NB4 (cell line): ENCODE data around the gene KDM4C.

ENCODE experiments used
- DNase-seq: peaks from one replicate; pipeline ENCODE4 v3.0.0; 2010; ENCODE audit warnings: low read depth
- H3K4me3 ChIP-seq: one replicate; pipeline ENCODE4 v1.5.1; 2011; ENCODE audit warnings: mild to moderate bottlenecking, low read depth, low read length, moderate library complexity
- CTCF ChIP-seq: IDR thresholded peaks from one replicate; pipeline ENCODE4 v1.5.1; 2012; ENCODE audit warnings: low read depth, low read length
- MAX ChIP-seq: IDR thresholded peaks from 2 replicates; pipeline ENCODE4 v1.6.1; 2011; ENCODE audit warnings: low read depth, low read length
- MYC ChIP-seq: IDR thresholded peaks from 2 replicates; pipeline ENCODE4 v1.6.1; 2011; ENCODE audit warnings: low read depth, low read length
- POLR2A ChIP-seq: IDR thresholded peaks from 2 replicates; pipeline ENCODE4 v1.6.1; 2011; ENCODE audit warnings: mild to moderate bottlenecking; ENCODE audit not compliant: insufficient read length; ENCODE audit errors: extremely low read depth

Gene KDM4C

DNA sequence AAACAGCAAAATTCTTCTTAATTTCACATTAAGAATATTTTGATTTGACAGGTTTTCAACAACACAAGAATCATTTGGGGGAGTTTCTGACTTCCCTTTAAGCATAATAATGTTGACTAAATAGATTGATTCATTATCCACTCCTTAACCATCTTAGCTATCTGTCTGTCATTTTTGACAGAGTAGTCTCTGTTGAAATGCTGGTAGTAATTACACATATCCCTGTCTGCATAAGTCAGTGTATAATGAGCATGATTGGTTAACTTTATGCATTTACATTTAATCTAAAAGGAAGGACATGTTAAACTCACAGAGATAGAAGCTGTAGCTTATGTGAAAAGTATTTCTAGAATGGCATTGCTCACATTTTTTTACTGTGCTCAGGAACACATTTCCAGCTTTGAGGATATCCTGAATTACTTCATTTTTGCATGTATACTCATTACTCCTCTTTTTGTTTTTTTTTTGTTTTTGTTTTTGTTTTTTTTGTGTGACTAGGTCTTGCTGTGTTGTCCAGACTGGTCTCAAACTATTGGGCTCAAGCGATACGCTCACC is 385.9 kb downstream of the KDM4C start:
- no peak for DNase-seq
- H3K4me3 ChIP-seq: no peak overlapping the region
- TF ChIP-seq MAX: no peak
- no peak for TF ChIP-seq POLR2A
- no peak for TF ChIP-seq CTCF
- no peak for TF ChIP-seq MYC

DNA sequence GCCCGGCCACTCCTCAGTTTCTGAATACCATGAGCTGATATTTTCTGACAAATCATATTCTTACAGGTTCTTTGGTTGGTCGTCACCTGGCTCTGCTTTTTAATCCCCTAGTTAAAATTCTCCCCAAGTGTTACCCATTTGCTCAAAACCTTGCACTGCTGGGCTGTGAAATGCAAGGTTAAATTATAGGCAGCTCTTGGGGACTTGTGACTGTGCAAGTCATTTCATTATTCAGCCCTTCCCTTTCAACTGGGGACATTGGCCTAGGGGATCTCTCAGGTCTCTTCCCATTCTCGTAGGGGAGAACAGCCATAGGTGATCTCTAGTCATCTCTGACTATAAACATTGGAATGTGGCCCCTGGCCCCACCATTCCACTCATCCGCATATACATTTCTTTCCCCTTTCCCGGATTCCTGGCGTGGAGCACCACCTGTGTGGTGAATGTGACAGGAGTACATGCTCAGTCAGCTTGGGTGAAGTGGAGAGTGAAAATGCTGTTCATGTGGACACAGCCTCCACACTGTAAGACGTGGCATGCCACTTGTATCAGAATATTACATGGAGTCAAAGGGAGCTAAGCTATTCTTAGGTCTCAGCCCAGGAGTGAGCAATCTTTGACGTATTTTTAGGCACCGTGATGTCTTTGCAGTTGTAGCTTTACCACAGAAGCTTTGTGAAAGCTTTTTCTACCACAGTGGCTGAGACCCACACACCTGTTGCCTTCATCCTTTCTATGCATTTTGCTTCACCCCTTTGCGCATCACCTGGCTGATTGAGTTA is 386.7 kb downstream of the KDM4C start:
- H3K4me3 ChIP-seq: no peak overlapping the region
- no peak for TF ChIP-seq MYC
- TF ChIP-seq CTCF: no peak
- no peak for TF ChIP-seq POLR2A
- no peak for TF ChIP-seq MAX
- no peak for DNase-seq

- H3K4me3 ChIP-seq: no peak overlapping the region
- DNase-seq: no peak
- TF ChIP-seq POLR2A (no peak), MAX (no peak), MYC (no peak), CTCF (no peak)
Measured at GRCh38 chr9:7145361-7146069, 387.7 kb downstream of the KDM4C start.

- no peak overlapping the region for H3K4me3 ChIP-seq
- no peak for TF ChIP-seq POLR2A
- TF ChIP-seq CTCF: no peak
- no peak for TF ChIP-seq MAX
- TF ChIP-seq MYC: no peak
- no peak for DNase-seq
Measured at GRCh38 chr9:7146582-7146981, 388.8 kb downstream of the KDM4C start.

- no peak for TF ChIP-seq MAX
- no peak for TF ChIP-seq MYC
- no peak for TF ChIP-seq CTCF
- no peak for TF ChIP-seq POLR2A
- H3K4me3 ChIP-seq: no peak overlapping the region
- no peak for DNase-seq
Measured at GRCh38 chr9:7147121-7148090, 389.6 kb downstream of the KDM4C start.
